Measurements from ENCODE around the gene NOTCH4. TPM values are rescaled to one million over a fixed set of nuclear protein-coding genes. Genes with fewer than 3 reads are reported as not detected.

The NOTCH4 gene
- total RNA-seq, result 53.6 and 68.6 TPM in 2 replicates

DNA sequence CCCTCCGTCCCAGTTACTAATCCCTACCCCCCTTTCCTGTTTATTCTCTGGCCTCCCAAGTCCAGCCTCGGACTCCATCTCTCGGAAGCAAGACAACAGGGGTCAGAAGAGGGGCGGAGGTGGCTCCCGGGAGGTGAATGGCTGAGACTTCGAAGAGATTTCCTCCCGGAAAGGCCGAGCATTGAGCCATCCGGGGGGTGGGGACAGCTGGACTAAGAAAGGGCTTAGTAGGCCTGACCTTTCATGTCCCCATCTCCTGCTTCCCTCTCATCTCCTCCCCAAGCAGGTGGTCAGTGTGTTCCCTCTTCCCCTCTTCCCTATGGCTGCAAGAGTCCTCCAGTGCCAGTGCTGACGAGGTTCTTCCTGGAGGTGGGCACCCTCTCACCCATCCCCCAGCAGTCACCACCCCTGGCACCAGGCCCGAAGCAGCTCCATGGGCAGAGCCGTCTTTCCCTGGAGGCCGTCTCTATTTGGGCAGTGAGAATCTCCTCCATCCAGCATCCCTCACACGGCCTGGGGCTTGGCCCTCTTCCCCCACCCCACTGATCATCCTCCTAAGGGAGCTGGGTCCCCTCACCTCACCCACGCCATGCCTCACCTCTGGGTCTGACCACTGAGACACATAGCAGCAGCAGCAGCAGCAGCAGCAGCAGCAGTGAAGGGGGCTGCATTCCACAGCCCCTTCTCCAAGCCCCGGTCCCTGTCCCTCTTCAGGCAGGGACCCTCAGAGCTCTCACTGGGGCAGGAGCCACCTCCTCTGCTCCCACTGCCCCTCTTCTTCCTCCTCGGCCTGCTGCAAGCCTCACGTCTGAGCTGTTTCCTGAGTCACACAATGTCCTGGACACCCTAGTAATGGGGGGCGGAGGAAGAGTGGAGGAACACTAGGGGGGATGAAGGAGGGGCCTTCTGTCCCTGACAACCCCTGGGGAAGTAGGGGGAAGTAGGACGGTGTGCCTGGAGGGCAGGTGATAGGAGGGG lies at the start of gene NOTCH4:
TSS of gene NOTCH4 (minus strand) at position 810 of the 978 bp plus-strand sequence. CDS start at position 671, 139 bp downstream.

DNA sequence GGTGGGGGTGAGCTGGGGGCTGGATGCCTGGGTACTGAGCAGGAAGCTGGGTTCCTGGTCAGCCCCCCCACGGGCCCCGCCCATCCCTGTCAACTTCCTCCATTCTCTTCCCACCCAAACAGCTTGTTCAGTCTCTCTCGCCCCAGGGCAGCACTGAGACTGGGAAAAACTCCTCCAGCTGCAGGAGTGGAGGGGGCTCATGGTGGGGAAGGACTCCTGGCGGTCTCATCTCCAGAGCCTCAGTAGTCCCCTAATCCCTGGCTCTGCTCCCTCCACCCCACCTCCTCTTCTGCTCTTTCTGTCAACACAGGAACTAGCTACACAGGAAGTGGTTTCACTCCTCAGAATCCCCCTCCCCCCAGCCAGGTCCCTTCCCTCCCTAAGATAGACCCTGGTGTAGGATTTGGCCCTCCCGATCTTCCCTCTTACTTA lies 31.2 kb downstream of the NOTCH4 start, which contains the start of gene GPSM3:
TSS of gene GPSM3 (minus strand) at position 36 of the 432 bp plus-strand sequence. CDS start 130 bp downstream, outside the sequence.

DNA sequence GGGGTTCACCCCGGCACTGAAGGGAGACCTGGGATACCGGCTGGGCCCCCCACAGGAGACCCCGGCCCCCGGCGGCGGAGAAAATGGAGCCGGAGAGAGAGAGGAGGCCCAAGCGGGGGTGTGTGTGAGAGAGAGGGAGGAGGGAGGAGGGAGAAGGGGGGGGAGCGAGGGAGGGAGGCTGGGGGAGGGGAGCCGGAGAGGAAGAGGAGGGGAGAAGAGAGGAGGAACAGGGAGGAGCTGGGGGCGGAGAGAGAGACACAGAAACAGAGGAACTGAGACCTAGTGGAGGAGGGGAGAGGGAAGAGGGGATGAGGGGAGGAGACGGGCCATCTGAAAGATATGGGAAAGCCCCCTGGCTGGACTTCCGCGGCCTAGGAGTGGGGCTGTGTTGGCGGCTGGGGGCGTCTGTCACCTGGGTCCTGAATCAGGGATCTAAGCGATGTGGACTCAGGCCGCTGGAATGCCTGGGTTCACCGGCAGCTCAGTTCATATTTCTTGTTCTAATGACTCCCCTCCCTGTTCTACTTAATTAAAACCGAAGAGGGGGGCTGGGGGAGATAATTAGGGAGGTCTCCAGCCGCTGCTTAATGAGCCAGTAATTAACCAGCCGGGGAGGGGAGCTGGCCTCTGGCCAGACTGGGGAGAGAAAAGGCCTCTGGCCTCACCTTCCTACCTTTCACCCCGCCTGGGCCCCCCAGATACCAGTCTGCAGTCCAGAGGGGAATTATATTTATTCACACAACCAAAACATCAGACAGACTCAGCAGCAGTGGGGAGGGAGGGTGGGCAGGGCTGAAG lies 33.6 kb downstream of the NOTCH4 start, which contains the start of gene PBX2:
TSS of gene PBX2 (minus strand) at position 149 of the 798 bp plus-strand sequence. CDS start 287 bp downstream, outside the sequence.

DNA sequence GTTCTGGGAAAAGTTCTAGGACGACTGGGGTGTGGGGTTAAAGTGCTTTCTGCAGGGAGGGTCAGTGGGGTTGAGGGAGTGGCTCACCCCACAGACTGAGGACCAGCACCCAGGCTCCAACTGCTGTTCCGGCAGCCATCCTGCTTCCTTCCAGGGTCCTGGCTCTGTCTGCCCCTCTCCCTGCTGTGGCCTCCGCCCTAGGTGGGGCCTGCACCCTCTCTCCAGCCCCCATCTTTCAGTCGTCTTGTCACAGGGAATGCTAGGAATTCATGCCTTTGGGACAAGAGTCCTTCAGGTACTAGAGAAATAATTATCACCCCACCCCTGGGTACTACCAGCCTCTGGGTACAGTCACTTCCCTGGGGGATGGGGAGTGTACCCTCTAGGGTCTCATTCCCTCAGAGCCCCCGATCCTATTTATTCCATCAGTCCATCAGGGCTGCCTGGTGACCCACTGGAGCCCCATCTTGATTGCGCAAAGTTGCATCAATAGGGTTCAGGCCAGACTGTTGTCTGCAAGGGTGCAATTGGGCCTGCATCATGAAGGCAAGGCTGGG lies 39.7 kb downstream of the NOTCH4 start, which contains the start of gene AGER:
TSS of gene AGER (minus strand) at position 170 of the 557 bp plus-strand sequence. CDS start at position 139, 31 bp downstream.

DNA sequence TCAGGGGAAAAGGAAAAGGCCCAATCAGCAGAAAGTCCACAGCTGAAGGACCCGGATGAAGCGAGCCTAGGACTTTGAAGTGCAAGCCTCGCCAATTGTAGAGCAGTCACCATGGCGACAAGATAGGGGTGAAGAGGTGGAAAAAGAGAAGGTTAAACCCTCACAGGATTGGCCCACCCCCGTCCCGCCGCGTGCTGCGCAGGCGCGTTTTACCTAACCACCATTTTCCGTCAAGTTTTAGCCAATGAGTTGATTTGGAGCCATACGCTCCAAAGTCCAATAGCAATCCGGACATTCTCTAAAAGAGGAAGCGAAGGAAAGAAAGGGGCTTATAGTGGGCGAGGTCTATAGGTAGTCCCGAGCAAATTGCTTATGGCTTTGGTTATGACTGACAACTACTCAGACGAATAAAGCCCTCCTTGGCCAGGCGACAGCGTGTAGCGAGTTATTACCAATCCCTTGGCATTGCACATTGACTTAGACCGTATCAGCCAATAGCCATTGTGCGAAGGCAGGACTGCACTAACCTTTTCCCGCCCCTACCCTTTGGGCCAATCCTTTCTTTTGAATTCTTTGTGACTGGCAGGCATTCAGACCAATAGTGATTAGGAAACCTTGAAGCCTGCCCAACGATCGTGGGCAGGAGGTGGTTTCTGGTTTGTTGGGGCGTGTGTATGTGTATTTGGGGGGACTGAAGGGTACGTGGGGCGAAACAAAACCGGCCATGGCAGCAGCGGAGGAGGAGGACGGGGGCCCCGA lies 45.9 kb downstream of the NOTCH4 start, which contains the start of gene RNF5:
TSS of gene RNF5 (plus strand) at position 618 of the 759 bp plus-strand sequence. CDS start at position 725, 107 bp downstream.

GRCh38 chr6:32175711-32176475 lies 48.0 kb downstream of the NOTCH4 start, which contains the start of gene AGPAT1:
Gene AGPAT1, minus strand, starts transcription at chr6:32176084. Its CDS starts 4,588 bp downstream, at chr6:32171496.

DNA sequence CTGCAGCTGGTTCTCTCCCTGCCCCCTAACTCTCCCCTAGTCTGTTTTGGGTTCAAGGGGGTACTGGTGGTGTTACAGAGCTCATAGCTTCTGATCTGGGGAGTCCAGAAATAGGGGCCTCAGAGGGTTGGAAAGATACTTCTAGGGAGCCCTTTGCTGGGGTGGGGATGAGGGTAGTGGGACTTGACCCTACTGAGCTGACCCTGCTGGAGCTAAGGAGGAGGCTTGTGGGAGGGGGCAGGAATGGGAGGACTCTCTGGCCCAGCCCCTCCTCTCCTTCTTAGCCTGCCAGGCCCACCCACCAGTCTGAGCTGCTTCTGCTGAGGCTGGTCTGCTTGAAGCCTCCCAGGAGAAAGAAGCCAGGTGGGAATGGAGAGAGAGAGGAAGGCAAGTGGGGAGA lies 59.6 kb downstream of the NOTCH4 start, which contains the start of gene EGFL8:
TSS of gene EGFL8 (plus strand) at position 301 of the 400 bp plus-strand sequence. CDS start 1,571 bp downstream, outside the sequence.

GRCh38 chr6:32153564-32154513 lies 70.0 kb downstream of the NOTCH4 start, which contains the start of gene PPT2:
Gene PPT2, plus strand, starts transcription at chr6:32154141. Its CDS starts 454 bp downstream, at chr6:32154595.

GRCh38 chr6:32151863-32152768 lies 71.8 kb downstream of the NOTCH4 start, which contains the start of gene PRRT1:
Gene PRRT1, minus strand, starts transcription at chr6:32151939. Its CDS starts 112 bp downstream, at chr6:32151827.

Small RNA genes within 50 kb of the gene (small RNA-seq; reads per million reads assigned to genes)
- gene AL662884.1 (not detected), gene MIR6833 (not detected)

Other genes starting within 250 kb of the NOTCH4 start
- gene C4A, start 242.0 kb downstream of the NOTCH4 start, total RNA-seq, result 0.96 and 3.3 TPM in 2 replicates
- 0.33 and 0.76 TPM in 2 replicates for gene C4B, start 209.3 kb downstream of the NOTCH4 start, total RNA-seq
- under 0.01 TPM in 1 of 2 replicates, not detected in the other for gene CYP21A2, start 185.7 kb downstream of the NOTCH4 start, total RNA-seq
- gene TNXB, start 114.7 kb downstream of the NOTCH4 start, total RNA-seq, result 2.1 and 4.2 TPM in 2 replicates
- gene ATF6B, start 95.8 kb downstream of the NOTCH4 start, total RNA-seq, result 34.9 and 37.0 TPM in 2 replicates
- 7.4 and 9.5 TPM in 2 replicates for gene FKBPL, start 93.8 kb downstream of the NOTCH4 start, total RNA-seq
- not detected in 2 replicates for gene PRRT1, start 72.1 kb downstream of the NOTCH4 start, total RNA-seq
- gene PPT2, start 69.9 kb downstream of the NOTCH4 start, total RNA-seq, result 13.5 and 81.7 TPM in 2 replicates
- 0.96 and 3.6 TPM in 2 replicates for gene EGFL8, start 59.5 kb downstream of the NOTCH4 start, total RNA-seq
- 20.0 and 32.3 TPM in 2 replicates for gene AGPAT1, start 48.0 kb downstream of the NOTCH4 start, total RNA-seq
- gene RNF5, start 45.7 kb downstream of the NOTCH4 start, total RNA-seq, result 44.0 and 52.3 TPM in 2 replicates
- gene AGER, start 39.8 kb downstream of the NOTCH4 start, total RNA-seq, result 0.48 TPM in 1 of 2 replicates, not detected in the other
- 43.5 and 53.6 TPM in 2 replicates for gene PBX2, start 33.9 kb downstream of the NOTCH4 start, total RNA-seq
- gene GPSM3, start 31.4 kb downstream of the NOTCH4 start, total RNA-seq, result 9.8 and 18.0 TPM in 2 replicates
- not detected in 2 replicates for gene TSBP1, start 147.8 kb upstream of the NOTCH4 start, total RNA-seq
- not detected in 2 replicates for gene BTNL2, start 183.1 kb upstream of the NOTCH4 start, total RNA-seq
- gene HLA-DRA, start 215.8 kb upstream of the NOTCH4 start, total RNA-seq, result not detected in 2 replicates

Measured in vein endothelial cell (primary cell).